ENCODE measurements around the gene PIK3C2G.

The PIK3C2G gene

GRCh38 chr12:18620986-18621385 is 359.7 kb downstream of the PIK3C2G start:
- Mint-ChIP-seq H3K27ac (no peak overlapping the region), H3K27me3 (no peaks in the 10 kb centered on the region), H3K4me1 (ENCODE audit: low read depth) (no peaks in the 10 kb centered on the region), H3K9me3 (peaks cover 10% of the 10 kb centered on the region), H3K36me3 (ENCODE audit: low read depth) (no peaks in the 10 kb centered on the region), H3K4me3 (no peak overlapping the region)
- intact Hi-C loops (cut with micrococcal nuclease) = no loop called here

- intact Hi-C loops (cut with micrococcal nuclease) = no loop called here
- Mint-ChIP-seq H3K4me1 (ENCODE audit: low read depth) (no peaks in the 10 kb centered on the region), H3K27me3 (no peaks in the 10 kb centered on the region), H3K36me3 (ENCODE audit: low read depth) (no peaks in the 10 kb centered on the region), H3K27ac (no peak overlapping the region), H3K9me3 (peaks cover 28% of the 10 kb centered on the region), H3K4me3 (no peak overlapping the region)
These were observed 368.1 kb downstream of the PIK3C2G start for GRCh38 chr12:18629445-18629844.

GRCh38 chr12:18629916-18630315 is 368.6 kb downstream of the PIK3C2G start:
- intact Hi-C loops (cut with micrococcal nuclease) = no loop called here
- Mint-ChIP-seq H3K4me1 (ENCODE audit: low read depth) (no peaks in the 10 kb centered on the region), H3K36me3 (ENCODE audit: low read depth) (no peaks in the 10 kb centered on the region)

GRCh38 chr12:18631339-18631738 is 370.0 kb downstream of the PIK3C2G start:
- no peaks in the 10 kb centered on the region for H3K4me1 Mint-ChIP-seq (ENCODE audit: low read depth)
- H3K9me3 Mint-ChIP-seq = peaks cover 29% of the 10 kb centered on the region
- intact Hi-C loops (cut with micrococcal nuclease) = no loop called here
- H3K27ac Mint-ChIP-seq = no peak overlapping the region
- no peaks in the 10 kb centered on the region for H3K27me3 Mint-ChIP-seq
- no peaks in the 10 kb centered on the region for H3K36me3 Mint-ChIP-seq (ENCODE audit: low read depth)
- no peak overlapping the region for H3K4me3 Mint-ChIP-seq

More at GRCh38 chr12:18629916-18630315, 368.6 kb downstream of the PIK3C2G start:
- Mint-ChIP-seq H3K4me3 (no peak overlapping the region), H3K27ac (no peak overlapping the region), H3K9me3 (peaks cover 24% of the 10 kb centered on the region), H3K27me3 (no peaks in the 10 kb centered on the region)

- H3K27ac Mint-ChIP-seq = no peak overlapping the region
- peaks cover 18% of the 10 kb centered on the region for H3K9me3 Mint-ChIP-seq
- intact Hi-C loops (cut with micrococcal nuclease) = no loop called here
- H3K4me1 Mint-ChIP-seq (ENCODE audit: low read depth) = no peaks in the 10 kb centered on the region
- no peaks in the 10 kb centered on the region for H3K27me3 Mint-ChIP-seq
- no peaks in the 10 kb centered on the region for H3K36me3 Mint-ChIP-seq (ENCODE audit: low read depth)
- H3K4me3 Mint-ChIP-seq = no peak overlapping the region
These were observed 371.5 kb downstream of the PIK3C2G start for GRCh38 chr12:18632848-18633247.

- H3K4me3 Mint-ChIP-seq = no peak overlapping the region
- no peaks in the 10 kb centered on the region for H3K27me3 Mint-ChIP-seq
- H3K9me3 Mint-ChIP-seq = peaks cover 13% of the 10 kb centered on the region
- H3K4me1 Mint-ChIP-seq (ENCODE audit: low read depth) = no peaks in the 10 kb centered on the region
- H3K27ac Mint-ChIP-seq = no peak overlapping the region
- H3K36me3 Mint-ChIP-seq (ENCODE audit: low read depth) = no peaks in the 10 kb centered on the region
- intact Hi-C loops (cut with micrococcal nuclease) = no loop called here
These were observed 373.1 kb downstream of the PIK3C2G start for GRCh38 chr12:18634382-18634781.

- Mint-ChIP-seq H3K27me3 (no peaks in the 10 kb centered on the region), H3K4me1 (ENCODE audit: low read depth) (no peaks in the 10 kb centered on the region), H3K36me3 (ENCODE audit: low read depth) (no peaks in the 10 kb centered on the region), H3K27ac (no peak overlapping the region), H3K4me3 (no peak overlapping the region), H3K9me3 (peaks cover 2% of the 10 kb centered on the region)
- intact Hi-C loops (cut with micrococcal nuclease) = no loop called here
These were observed 379.1 kb downstream of the PIK3C2G start for GRCh38 chr12:18640321-18640955.

- no peak overlapping the region for H3K27ac Mint-ChIP-seq
- H3K27me3 Mint-ChIP-seq = no peaks in the 10 kb centered on the region
- H3K36me3 Mint-ChIP-seq (ENCODE audit: low read depth) = no peaks in the 10 kb centered on the region
- no peak overlapping the region for H3K4me3 Mint-ChIP-seq
- H3K4me1 Mint-ChIP-seq (ENCODE audit: low read depth) = no peaks in the 10 kb centered on the region
- intact Hi-C loops (cut with micrococcal nuclease) = no loop called here
- no peaks in the 10 kb centered on the region for H3K9me3 Mint-ChIP-seq
These were observed 382.4 kb downstream of the PIK3C2G start for GRCh38 chr12:18643681-18644080.

GRCh38 chr12:18644564-18644963 is 383.2 kb downstream of the PIK3C2G start:
- H3K27me3 Mint-ChIP-seq = no peaks in the 10 kb centered on the region
- intact Hi-C loops (cut with micrococcal nuclease) = no loop called here
- no peak overlapping the region for H3K4me3 Mint-ChIP-seq
- H3K9me3 Mint-ChIP-seq = no peaks in the 10 kb centered on the region
- no peak overlapping the region for H3K27ac Mint-ChIP-seq
- H3K36me3 Mint-ChIP-seq (ENCODE audit: low read depth) = no peaks in the 10 kb centered on the region
- H3K4me1 Mint-ChIP-seq (ENCODE audit: low read depth) = no peaks in the 10 kb centered on the region

- Mint-ChIP-seq H3K4me1 (ENCODE audit: low read depth) (no peaks in the 10 kb centered on the region), H3K4me3 (no peak overlapping the region), H3K9me3 (peaks cover 5% of the 10 kb centered on the region), H3K27me3 (no peaks in the 10 kb centered on the region), H3K36me3 (ENCODE audit: low read depth) (no peaks in the 10 kb centered on the region), H3K27ac (no peak overlapping the region)
- intact Hi-C loops (cut with micrococcal nuclease) = no loop called here
These were observed 385.1 kb downstream of the PIK3C2G start for GRCh38 chr12:18646286-18646890.

GRCh38 chr12:18651525-18651924 is 390.2 kb downstream of the PIK3C2G start:
- Mint-ChIP-seq H3K4me1 (ENCODE audit: low read depth) (no peaks in the 10 kb centered on the region), H3K27me3 (no peaks in the 10 kb centered on the region), H3K27ac (no peak overlapping the region), H3K4me3 (no peak overlapping the region), H3K9me3 (peaks cover 14% of the 10 kb centered on the region), H3K36me3 (ENCODE audit: low read depth) (no peaks in the 10 kb centered on the region)
- intact Hi-C loops (cut with micrococcal nuclease) = no loop called here

- no peaks in the 10 kb centered on the region for H3K27me3 Mint-ChIP-seq
- no peaks in the 10 kb centered on the region for H3K36me3 Mint-ChIP-seq (ENCODE audit: low read depth)
- no peak overlapping the region for H3K4me3 Mint-ChIP-seq
- no peaks in the 10 kb centered on the region for H3K4me1 Mint-ChIP-seq (ENCODE audit: low read depth)
- peaks cover 25% of the 10 kb centered on the region for H3K9me3 Mint-ChIP-seq
- no peak overlapping the region for H3K27ac Mint-ChIP-seq
- intact Hi-C loops (cut with micrococcal nuclease) = no loop called here
These were observed 391.3 kb downstream of the PIK3C2G start for GRCh38 chr12:18652596-18652995.

GRCh38 chr12:18653465-18653864 is 392.1 kb downstream of the PIK3C2G start:
- intact Hi-C loops (cut with micrococcal nuclease) = no loop called here
- Mint-ChIP-seq H3K4me1 (ENCODE audit: low read depth) (no peaks in the 10 kb centered on the region), H3K27me3 (no peaks in the 10 kb centered on the region), H3K36me3 (ENCODE audit: low read depth) (no peaks in the 10 kb centered on the region), H3K4me3 (no peak overlapping the region), H3K9me3 (peaks cover 34% of the 10 kb centered on the region), H3K27ac (no peak overlapping the region)

- H3K27me3 Mint-ChIP-seq = no peaks in the 10 kb centered on the region
- peaks cover 45% of the 10 kb centered on the region for H3K9me3 Mint-ChIP-seq
- H3K4me1 Mint-ChIP-seq (ENCODE audit: low read depth) = no peaks in the 10 kb centered on the region
- H3K27ac Mint-ChIP-seq = no peak overlapping the region
- no peaks in the 10 kb centered on the region for H3K36me3 Mint-ChIP-seq (ENCODE audit: low read depth)
- no peak overlapping the region for H3K4me3 Mint-ChIP-seq
- intact Hi-C loops (cut with micrococcal nuclease) = no loop called here
These were observed 394.0 kb downstream of the PIK3C2G start for GRCh38 chr12:18655351-18655750.

- Mint-ChIP-seq H3K9me3 (peaks cover 52% of the 10 kb centered on the region), H3K4me3 (no peak overlapping the region), H3K36me3 (ENCODE audit: low read depth) (no peaks in the 10 kb centered on the region), H3K4me1 (ENCODE audit: low read depth) (no peaks in the 10 kb centered on the region), H3K27ac (no peak overlapping the region), H3K27me3 (no peaks in the 10 kb centered on the region)
- intact Hi-C loops (cut with micrococcal nuclease) = no loop called here
These were observed 396.9 kb downstream of the PIK3C2G start for GRCh38 chr12:18658179-18658578.

Data from dendritic cell treated with granulocyte-macrophage colony-stimulating factor and Interleukin-4, amounts not matched to agents 40 ng/mL and 50 ng/mL, for 4 days (primary cell).